GM23338 (cell line): ENCODE measurements around the gene ARHGEF37. TPM values are rescaled to one million over a fixed set of nuclear protein-coding genes. Genes with fewer than 3 reads are reported as not detected.

Experiments
- polyA plus RNA-seq: library from polyadenylated mRNA; unstranded; fragments of >200 nt; fragmentation: Nextera tagmentation; extraction: Ambion mirVana; gene quantifications from 2 replicates; pipeline ENCODE4 v1.2.1, GENCODE V29; 2016
- small RNA-seq: library from RNA; depleted of rRNA; stranded (forward); fragments of <200 nt; gene quantifications from one replicate; pipeline ENCODE3, GENCODE V24; 2014; ENCODE audit warnings: low replicate concordance
- total RNA-seq: library from RNA; depleted of rRNA; stranded (reverse); fragments of >200 nt; shearing (Covaris generic); gene quantifications from 2 replicates; pipeline ENCODE4 v1.2.3, GENCODE V29; 2014; rRNA removed

ARHGEF37 gene
- total and polyA plus RNA-seq, 2 experiments from 2014 or later = 0.14 to 0.79 TPM

Small RNA genes within 50 kb of the gene (small RNA-seq; reads per million reads assigned to genes)
- gene RNU6-588P = not detected

Other genes starting within 250 kb of the ARHGEF37 start
- gene GRPEL2, start 236.0 kb upstream of the ARHGEF37 start, total RNA-seq = 58.8 and 62.2 TPM in 2 replicates
- 15.5 and 20.2 TPM in 2 replicates for gene GRPEL2, start 236.0 kb upstream of the ARHGEF37 start, polyA plus RNA-seq
- gene PCYOX1L, start 223.5 kb upstream of the ARHGEF37 start, total RNA-seq = 10.6 and 14.7 TPM in 2 replicates
- gene PCYOX1L, start 223.5 kb upstream of the ARHGEF37 start, polyA plus RNA-seq = 5.9 and 6.7 TPM in 2 replicates
- gene IL17B, start 202.2 kb upstream of the ARHGEF37 start, total RNA-seq = not detected in 2 replicates
- gene IL17B, start 202.2 kb upstream of the ARHGEF37 start, polyA plus RNA-seq = not detected in 2 replicates
- 233 and 235 TPM in 2 replicates for gene CSNK1A1, start 30.1 kb upstream of the ARHGEF37 start, total RNA-seq
- gene CSNK1A1, start 30.1 kb upstream of the ARHGEF37 start, polyA plus RNA-seq = 110 and 114 TPM in 2 replicates
- gene PPARGC1B, start 148.8 kb downstream of the ARHGEF37 start, total RNA-seq = 10.6 and 11.4 TPM in 2 replicates
- 9.7 and 11.2 TPM in 2 replicates for gene PPARGC1B, start 148.8 kb downstream of the ARHGEF37 start, polyA plus RNA-seq